ENCODE results near the gene CEP72.

Gene CEP72

GRCh38 chr5:610744-611730 is 1.1 kb upstream of the CEP72 start:
- H3K27ac ChIP-seq = no peak overlapping the region
- no peak for TF ChIP-seq ZFX (IDR thresholded peaks at IDR 0.05; ENCODE audit: borderline replicate concordance)
- TF ChIP-seq, protein P1, sequence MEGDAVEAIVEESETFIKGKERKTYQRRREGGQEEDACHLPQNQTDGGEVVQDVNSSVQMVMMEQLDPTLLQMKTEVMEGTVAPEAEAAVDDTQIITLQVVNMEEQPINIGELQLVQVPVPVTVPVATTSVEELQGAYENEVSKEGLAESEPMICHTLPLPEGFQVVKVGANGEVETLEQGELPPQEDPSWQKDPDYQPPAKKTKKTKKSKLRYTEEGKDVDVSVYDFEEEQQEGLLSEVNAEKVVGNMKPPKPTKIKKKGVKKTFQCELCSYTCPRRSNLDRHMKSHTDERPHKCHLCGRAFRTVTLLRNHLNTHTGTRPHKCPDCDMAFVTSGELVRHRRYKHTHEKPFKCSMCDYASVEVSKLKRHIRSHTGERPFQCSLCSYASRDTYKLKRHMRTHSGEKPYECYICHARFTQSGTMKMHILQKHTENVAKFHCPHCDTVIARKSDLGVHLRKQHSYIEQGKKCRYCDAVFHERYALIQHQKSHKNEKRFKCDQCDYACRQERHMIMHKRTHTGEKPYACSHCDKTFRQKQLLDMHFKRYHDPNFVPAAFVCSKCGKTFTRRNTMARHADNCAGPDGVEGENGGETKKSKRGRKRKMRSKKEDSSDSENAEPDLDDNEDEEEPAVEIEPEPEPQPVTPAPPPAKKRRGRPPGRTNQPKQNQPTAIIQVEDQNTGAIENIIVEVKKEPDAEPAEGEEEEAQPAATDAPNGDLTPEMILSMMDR (IDR thresholded peaks at IDR 0.05) = no peak

DNA sequence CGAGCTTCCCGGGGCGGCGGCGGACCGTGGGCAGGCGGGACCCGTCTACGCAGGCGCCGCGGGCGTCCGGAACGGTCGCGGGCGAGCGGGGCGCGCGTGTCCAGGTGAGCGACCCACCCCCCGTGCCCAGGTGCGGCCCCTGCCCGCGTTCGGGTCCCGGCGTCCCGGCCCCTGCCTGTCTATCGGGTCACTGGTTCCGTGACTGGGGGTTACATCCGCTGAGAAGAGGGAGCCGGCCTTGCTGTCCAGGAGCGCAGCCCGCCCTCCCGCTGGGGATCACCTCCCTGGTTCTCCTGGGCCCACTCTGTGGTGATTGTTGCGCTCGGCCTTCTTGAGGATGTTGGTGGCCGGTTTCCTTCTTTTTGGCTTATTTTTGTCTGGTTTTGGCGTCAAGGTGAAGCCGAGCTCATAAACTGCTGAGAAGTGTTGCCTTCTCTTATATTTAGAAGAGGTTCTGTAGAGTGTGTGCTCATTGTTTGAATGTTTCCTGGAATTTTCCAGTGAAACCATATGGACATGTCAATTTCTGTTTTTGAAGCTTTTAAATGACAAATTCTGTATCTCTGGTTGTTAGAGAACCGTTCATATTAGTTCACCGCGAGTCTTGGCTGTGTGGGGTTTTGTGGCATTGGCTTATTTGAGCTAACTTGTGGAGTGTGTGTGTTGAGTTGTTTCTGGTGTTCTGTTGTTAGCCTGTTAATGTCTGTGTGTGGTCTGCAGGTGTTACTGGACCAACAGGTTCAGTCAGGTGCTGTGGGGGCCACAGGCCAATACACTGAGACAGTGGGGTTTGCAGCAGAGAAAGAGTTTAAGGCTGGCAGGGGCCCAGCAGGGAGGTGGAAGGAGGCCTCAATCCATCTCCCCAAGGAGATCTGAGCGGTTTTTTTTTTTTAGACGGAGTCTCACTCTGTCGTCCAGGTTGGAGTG is 621 bp downstream of the CEP72 start:
- H3K27ac ChIP-seq = peak overlapping the region; percentile 58
- no peak for TF ChIP-seq ZFX (IDR thresholded peaks at IDR 0.05; ENCODE audit: borderline replicate concordance)
- TF ChIP-seq, protein P1 (IDR thresholded peaks at IDR 0.05) = no peak

GRCh38 chr5:616484-617039 is 4.4 kb downstream of the CEP72 start:
- H3K27ac ChIP-seq = no peak overlapping the region
- TF ChIP-seq, protein P1 (IDR thresholded peaks at IDR 0.05) = no peak
- no peak for TF ChIP-seq ZFX (IDR thresholded peaks at IDR 0.05; ENCODE audit: borderline replicate concordance)

DNA sequence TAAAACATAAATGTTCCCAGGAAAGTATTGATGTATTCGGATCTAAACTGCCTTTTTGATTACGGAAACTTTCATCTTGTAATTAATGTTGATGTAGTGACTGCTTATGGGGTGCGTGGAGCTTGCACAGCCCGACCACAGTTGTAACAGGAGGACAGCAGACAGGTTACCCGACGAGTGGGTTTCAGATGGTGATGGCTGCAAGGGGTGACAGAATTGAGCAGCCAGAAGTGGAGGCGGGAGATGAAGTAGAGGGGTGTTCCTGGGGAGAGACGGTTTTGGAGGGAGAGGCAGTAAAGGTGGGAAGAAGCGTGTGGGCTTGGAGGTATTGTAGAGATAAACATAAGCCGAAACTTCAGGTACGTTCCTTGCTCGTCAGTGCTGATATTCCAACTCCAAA is 5.8 kb downstream of the CEP72 start:
- no peak for TF ChIP-seq ZFX (IDR thresholded peaks at IDR 0.05; ENCODE audit: borderline replicate concordance)
- TF ChIP-seq, protein P1 (IDR thresholded peaks at IDR 0.05) = no peak
- no peak overlapping the region for H3K27ac ChIP-seq

DNA sequence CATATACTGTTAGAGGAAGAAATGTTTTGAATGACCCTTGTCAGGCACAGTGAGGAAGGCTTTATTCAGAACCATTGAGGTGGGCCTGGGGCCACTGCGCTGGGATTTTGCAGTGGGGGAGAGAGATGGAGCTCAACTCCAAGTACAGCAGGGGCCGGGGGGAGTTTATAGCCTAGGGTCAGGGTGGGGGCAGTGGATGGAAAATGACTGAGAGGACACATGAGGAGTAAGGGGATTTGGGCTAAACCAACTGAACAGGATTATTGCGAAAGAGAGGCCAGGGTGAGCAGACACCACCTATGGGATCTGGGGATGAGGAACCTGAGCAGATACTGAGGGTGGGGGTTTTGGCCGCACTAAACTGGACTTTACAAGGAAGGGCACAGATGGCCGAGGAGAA is 6.3 kb downstream of the CEP72 start:
- H3K27ac ChIP-seq = no peak overlapping the region

DNA sequence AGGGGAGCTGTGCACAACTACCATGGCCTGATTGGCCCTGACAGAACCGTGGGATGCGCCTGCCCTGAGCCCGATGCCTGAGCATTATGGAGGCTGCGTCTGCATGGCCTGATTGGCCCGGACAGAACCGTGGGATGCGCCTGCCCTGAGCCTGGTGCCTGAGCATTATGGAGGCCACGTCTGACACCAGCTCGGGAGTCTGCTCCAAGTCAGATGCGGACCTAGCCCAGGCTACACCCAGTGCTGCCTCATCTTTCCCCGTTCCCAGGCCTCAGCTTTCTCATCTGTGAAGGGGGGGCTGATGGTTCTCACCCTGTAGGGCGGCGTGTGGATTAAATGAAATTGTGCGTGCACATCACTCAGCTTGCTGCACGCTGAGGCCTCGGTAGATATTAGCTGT is 7.3 kb downstream of the CEP72 start:
- no peak overlapping the region for H3K27ac ChIP-seq
- no peak for TF ChIP-seq ZFX (IDR thresholded peaks at IDR 0.05; ENCODE audit: borderline replicate concordance)
- TF ChIP-seq, protein P1 (IDR thresholded peaks at IDR 0.05) = no peak

More for the DNA sequence above, 6.3 kb downstream of the CEP72 start:
- TF ChIP-seq, protein P1 (IDR thresholded peaks at IDR 0.05) = no peak
- no peak for TF ChIP-seq ZFX (IDR thresholded peaks at IDR 0.05; ENCODE audit: borderline replicate concordance)

All from 22Rv1 (cell line).